ENCODE measurements around the gene ELMO3. TPM values are rescaled to one million over a fixed set of nuclear protein-coding genes. Genes with fewer than 3 reads are reported as not detected.
A peak's percentile ranks its signal among the peaks of the same experiment; 100 is the strongest.

The ELMO3 gene
- total and polyA plus RNA-seq, 9 donors, result 1.1 to 14.8 (median 2.7) TPM; not detected in 1

DNA sequence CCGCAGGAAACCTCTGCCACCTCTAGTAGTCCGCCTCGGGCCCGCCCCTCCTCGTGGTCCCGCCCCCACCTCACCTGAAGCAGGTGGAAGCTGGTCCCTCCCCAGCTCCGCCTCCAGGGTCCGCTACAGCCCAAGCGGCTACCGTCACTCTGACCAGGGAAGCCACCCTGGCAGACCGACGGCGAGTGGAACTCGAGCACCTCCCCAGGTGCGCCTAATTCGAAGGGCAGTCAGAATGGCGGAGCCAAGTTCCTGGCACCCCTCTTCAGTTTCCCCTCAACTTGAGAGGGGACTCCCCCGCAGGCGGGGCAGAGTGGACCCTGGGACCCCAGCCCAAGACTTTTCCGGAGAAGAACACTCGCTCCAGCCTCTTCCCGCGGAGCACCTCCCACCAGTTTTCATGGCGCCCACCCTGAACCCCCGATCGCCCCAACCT, 47.8 kb downstream of the ELMO3 start:
- H3K9me3 ChIP-seq, result no peaks in the 10 kb centered on the region
- peak in 3 of 5 donors; percentile 63 to 78 (median 76) for DNase-seq
- no peaks in the 10 kb centered on the region for H3K27me3 ChIP-seq
- WGBS, 3 donors, result 0 to 1% (median 1%) methylated on average over 25 to 26 of the region's 26 CpGs
- TF ChIP-seq, protein P1, sequence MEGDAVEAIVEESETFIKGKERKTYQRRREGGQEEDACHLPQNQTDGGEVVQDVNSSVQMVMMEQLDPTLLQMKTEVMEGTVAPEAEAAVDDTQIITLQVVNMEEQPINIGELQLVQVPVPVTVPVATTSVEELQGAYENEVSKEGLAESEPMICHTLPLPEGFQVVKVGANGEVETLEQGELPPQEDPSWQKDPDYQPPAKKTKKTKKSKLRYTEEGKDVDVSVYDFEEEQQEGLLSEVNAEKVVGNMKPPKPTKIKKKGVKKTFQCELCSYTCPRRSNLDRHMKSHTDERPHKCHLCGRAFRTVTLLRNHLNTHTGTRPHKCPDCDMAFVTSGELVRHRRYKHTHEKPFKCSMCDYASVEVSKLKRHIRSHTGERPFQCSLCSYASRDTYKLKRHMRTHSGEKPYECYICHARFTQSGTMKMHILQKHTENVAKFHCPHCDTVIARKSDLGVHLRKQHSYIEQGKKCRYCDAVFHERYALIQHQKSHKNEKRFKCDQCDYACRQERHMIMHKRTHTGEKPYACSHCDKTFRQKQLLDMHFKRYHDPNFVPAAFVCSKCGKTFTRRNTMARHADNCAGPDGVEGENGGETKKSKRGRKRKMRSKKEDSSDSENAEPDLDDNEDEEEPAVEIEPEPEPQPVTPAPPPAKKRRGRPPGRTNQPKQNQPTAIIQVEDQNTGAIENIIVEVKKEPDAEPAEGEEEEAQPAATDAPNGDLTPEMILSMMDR (IDR thresholded peaks at IDR 0.05), result peak in 1 of 3 donors; percentile 13
- TF ChIP-seq POLR2A (IDR thresholded peaks at IDR 0.05), result no peak
- intact Hi-C loops (cut with DNase I), result no loop called here
- H3K4me3 ChIP-seq, result peak overlapping the region; percentile 79
- peaks cover 12% of the 10 kb centered on the region for H3K4me1 ChIP-seq (ENCODE audit: insufficient read depth)
- H3K27ac ChIP-seq, result peak overlapping the region; percentile 61 to 85
- H3K36me3 ChIP-seq, result no peaks in the 10 kb centered on the region

- peak; percentile 98 to 100 (median 99) for DNase-seq
- no peaks in the 10 kb centered on the region for H3K9me3 ChIP-seq
- no peaks in the 10 kb centered on the region for H3K36me3 ChIP-seq
- WGBS, 3 donors, result 0 to 1% (median 0%) methylated on average over 60 of the region's 60 CpGs
- H3K4me1 ChIP-seq (ENCODE audit: insufficient read depth), result peaks cover 12% of the 10 kb centered on the region
- TF ChIP-seq, protein P1 (IDR thresholded peaks at IDR 0.05), result no peak
- TF ChIP-seq EP300 (IDR thresholded peaks at IDR 0.05), result no peak
- peak; percentile 60 for TF ChIP-seq POLR2A (IDR thresholded peaks at IDR 0.05)
- peak within 1 kb of the TSS; percentile 61 to 85 for H3K27ac ChIP-seq
- intact Hi-C loops (cut with DNase I), result no loop called here
- H3K4me3 ChIP-seq, result peak within 1 kb of the TSS; percentile 79
- no peaks in the 10 kb centered on the region for H3K27me3 ChIP-seq
Observed at GRCh38 chr16:67247192-67248072, 48.5 kb downstream of the ELMO3 start, which contains the start of gene FHOD1. Gene FHOD1, minus strand, starts transcription at chr16:67247481. Its CDS starts 71 bp downstream, at chr16:67247410.

DNA sequence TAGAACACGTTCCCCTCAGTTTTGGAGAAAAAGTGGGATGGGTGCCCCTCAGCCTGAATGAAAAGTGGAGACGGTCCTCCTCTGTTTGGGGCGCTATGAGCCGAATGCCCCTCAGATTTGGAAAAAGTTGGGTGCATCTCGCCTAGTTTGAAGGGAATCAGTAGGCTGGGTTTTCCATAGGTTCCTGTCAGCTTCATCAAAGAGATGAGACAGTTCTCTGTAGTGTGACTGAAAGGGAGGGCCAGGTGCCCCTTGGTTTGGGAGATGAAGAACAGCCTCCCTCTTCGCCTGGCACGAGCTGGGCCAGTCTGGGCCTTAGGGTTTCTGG, 49.1 kb downstream of the ELMO3 start:
- peak overlapping the region; percentile 34 for H3K4me3 ChIP-seq
- TF ChIP-seq EP300 (IDR thresholded peaks at IDR 0.05), result no peak
- no peak for TF ChIP-seq POLR2A (IDR thresholded peaks at IDR 0.05)
- TF ChIP-seq, protein P1 (IDR thresholded peaks at IDR 0.05), result no peak
- peaks cover 12% of the 10 kb centered on the region for H3K4me1 ChIP-seq (ENCODE audit: insufficient read depth)
- H3K9me3 ChIP-seq, result no peaks in the 10 kb centered on the region
- intact Hi-C loops (cut with DNase I), result no loop called here
- no peak overlapping the region for H3K27ac ChIP-seq
- DNase-seq, result no peak
- H3K27me3 ChIP-seq, result no peaks in the 10 kb centered on the region
- 3 to 5% (median 3%) methylated on average over 7 of the region's 7 CpGs for WGBS, 3 donors
- H3K36me3 ChIP-seq, result no peaks in the 10 kb centered on the region

- Histone ChIP-seq H3K9me3 (no peaks in the 10 kb centered on the region), H3K4me1 (ENCODE audit: insufficient read depth) (peaks cover 12% of the 10 kb centered on the region), H3K27me3 (no peaks in the 10 kb centered on the region), H3K27ac (no peak within 1 kb of the TSS), H3K36me3 (no peaks in the 10 kb centered on the region), H3K4me3 (peak within 1 kb of the TSS; percentile 34)
- DNase-seq, result peak in 4 of 5 donors; percentile 51 to 69 (median 64)
- intact Hi-C loops (cut with DNase I), result no loop called here
- WGBS, 3 donors, result 0 to 1% (median 1%) methylated on average over 52 to 75 of the region's 75 CpGs
- TF ChIP-seq POLR2A (IDR thresholded peaks at IDR 0.05) (peak; percentile 9), EP300 (IDR thresholded peaks at IDR 0.05) (no peak)
- TF ChIP-seq, protein P1 (IDR thresholded peaks at IDR 0.05), result peak in 1 of 3 donors; percentile 50
Observed at GRCh38 chr16:67248401-67249177, 49.7 kb downstream of the ELMO3 start, which contains the start of gene SLC9A5. Gene SLC9A5, plus strand, starts transcription at chr16:67248979. Its CDS starts 36 bp downstream, at chr16:67249015.

Data from ovary (tissue), 9 donors.